Mammary epithelial cell (primary cell): Measurements from ENCODE around the gene SOBP.

Experiments
- CTCF ChIP-seq, 2 donors: IDR thresholded peaks in 1 of 2; conservative IDR thresholded peaks in 1 of 2; 2 replicates each; pipeline ENCODE4 v1.5.1; 2011 to 2012; ENCODE audit warnings: inconsistent platforms in 2 of 2, low read length in 2 of 2, mild to moderate bottlenecking in 2 of 2, control low read depth in 1 of 2, low read depth in 1 of 2; ENCODE audit not compliant: insufficient read depth in 1 of 2; ENCODE audit errors: extremely low read depth in 1 of 2
- EZH2 ChIP-seq: IDR thresholded peaks from 2 replicates; pipeline ENCODE4 v1.6.1; 2012; ENCODE audit warnings: low read length, inconsistent platforms, borderline replicate concordance

- TF ChIP-seq CTCF (conservative IDR thresholded peaks at IDR 0.05 in 1 of 2, IDR thresholded peaks at IDR 0.05 in 1 of 2; ENCODE audit: extremely low read depth in 1 of 2, insufficient read depth in 1 of 2, low read depth in 1 of 2, low read length in 2 of 2) (no peak), EZH2 (no peak)
Measured at GRCh38 chr6:107645740-107646139, 155.8 kb downstream of the SOBP start.
